Measurements from ENCODE around the gene SLC4A8. TPM values are rescaled to one million over a fixed set of nuclear protein-coding genes. Genes with fewer than 3 reads are reported as not detected.

SLC4A8 gene
- 1.3 and 1.7 TPM in 2 replicates for total RNA-seq

DNA sequence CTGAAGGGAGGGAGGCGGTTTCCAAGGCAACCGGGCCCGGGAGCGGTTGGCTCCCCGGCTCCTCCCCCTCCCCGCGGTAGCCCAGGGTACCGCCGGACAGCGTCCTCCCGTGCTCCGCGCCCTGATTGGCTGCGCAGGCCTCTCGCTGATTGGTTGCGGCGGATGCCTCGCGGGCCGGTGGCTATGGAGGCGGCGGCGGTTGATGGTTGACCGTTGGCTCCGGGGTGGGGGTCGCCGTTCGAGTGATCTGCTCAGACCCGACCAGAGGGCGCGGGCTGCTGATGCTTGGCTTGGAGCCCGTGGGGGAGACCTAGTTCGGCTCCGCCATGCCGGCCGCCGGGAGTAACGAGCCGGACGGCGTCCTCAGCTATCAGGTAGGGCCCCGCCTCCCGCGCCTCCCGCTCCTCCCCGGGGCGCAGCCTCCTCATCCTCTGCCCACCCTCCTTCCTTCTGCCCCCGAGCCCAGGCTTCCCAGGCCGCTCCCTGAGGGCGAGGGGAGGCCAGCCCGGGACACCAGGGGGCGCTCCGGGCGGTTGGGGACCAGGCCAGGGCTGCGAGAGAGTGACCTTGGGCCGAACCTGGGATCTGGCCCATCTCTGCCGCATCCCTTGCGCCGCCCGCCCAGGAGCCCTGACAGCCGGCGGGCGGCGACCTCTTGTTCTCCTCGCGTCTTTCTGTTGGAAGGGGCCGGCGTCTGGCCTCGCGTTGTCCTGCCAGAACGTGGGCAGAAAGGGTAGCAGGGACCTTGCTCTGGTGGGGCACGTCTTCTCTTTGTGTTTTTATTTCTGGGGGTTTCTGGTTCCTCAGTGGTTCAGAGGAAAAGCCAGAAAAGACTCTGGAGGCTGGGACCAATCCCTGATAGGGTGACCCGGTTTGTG lies at the start of gene SLC4A8:
Gene SLC4A8 (plus strand): TSS at position 170 of the 878 bp plus-strand sequence. CDS start 157 bp downstream, at position 327.
- peak; percentile 81 for DNase-seq

DNA sequence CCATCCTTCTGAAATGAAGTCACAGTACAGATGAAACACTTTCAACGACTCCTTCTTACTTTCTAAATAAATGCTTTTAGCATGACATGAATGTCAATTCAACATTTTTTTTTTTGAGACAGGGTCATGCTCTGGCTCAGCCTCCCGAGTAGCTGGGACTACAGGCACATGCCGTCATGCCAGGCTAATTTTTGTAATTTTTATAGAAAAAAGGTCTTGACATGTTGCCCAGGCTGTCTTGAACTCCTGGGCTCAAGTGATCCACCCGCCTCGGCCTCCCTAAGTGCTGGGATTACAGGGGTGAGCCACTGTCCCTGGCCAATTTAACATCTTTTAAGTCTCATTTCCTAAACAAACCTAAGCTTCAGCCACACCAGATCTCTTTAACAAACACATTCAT lies 49.8 kb upstream of the SLC4A8 start:
- DNase-seq = no peak

DNA sequence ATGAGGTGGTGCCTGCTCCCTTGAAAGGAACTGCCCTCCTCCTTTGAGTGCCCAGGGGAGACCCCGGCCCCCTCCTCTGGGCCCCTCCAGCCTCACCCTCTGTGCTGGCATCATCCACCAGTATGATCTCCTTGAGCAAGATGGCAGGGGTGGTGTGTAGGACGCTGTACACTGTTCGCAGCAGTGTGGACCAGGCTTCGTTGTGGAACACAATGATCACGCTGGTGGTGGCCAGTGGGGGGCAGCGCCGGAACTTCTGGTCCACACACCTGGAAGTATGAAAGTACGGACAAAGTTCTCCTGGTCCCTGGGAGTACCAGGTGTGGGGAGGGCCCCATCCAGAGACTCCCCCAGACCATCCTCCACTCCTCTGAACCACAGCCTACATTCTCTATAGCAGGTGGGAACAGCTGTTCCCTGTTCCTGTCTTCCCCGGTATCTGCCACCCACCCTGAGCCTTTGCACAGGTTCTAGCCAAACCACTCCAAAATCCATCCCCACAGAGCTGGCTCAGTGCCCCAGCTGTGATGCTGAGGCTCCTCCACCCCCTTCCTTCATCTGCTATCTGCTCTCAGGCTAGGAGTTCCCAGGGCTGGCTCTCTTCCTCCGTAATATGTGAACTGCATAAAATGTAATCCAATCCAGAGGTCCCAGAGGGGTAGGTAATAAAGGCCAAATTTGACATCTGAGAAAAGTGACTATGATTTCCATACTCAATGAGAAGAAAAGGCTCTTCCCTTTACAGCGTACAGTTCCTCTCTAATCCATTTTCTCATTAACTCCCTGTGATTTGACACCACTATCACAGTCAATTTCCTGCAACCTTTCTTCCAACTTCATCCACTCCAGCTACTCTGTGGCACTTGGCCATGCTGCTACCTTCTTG lies 47.3 kb upstream of the SLC4A8 start:
- DNase-seq = no peak

DNA sequence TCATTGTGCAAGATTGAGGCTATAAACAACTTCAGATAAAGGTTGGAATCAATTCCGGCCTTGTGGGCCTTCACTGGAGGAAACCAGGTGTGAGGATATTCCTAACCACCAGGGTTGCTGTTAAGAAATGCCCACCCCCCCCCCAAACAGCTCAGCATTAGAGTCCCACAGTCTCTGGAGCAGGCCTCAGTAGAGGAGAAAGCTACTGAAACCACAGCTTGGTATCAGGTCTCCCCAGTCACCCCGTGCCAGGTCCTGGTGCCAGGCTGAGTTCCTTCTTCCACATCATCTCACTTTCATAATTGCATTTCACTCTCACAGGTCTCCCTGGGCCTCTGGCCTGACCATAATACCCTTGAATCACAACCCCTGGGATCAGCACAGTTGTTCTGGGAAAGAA lies 45.9 kb upstream of the SLC4A8 start:
- DNase-seq = no peak

DNA sequence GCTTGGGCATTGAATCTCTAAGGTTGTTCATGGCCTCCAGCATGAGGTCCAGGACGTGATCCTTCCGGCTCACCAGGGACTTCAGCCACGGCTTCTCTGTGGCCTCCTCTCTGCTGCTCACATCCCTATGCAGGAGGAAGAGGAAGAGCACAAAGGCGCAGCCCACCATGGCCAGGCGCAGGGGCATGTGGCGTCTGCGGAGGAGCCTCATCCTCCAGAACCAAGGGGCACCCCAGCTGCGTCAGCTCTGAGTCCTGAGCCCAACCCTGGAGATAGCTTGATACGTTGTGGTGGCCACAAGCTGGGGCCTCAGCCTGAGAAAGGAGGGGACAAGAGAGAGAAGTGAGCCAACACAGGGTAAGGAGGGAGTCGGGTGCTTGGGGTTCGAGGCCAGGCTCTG lies 45.1 kb upstream of the SLC4A8 start:
- DNase-seq = no peak

DNA sequence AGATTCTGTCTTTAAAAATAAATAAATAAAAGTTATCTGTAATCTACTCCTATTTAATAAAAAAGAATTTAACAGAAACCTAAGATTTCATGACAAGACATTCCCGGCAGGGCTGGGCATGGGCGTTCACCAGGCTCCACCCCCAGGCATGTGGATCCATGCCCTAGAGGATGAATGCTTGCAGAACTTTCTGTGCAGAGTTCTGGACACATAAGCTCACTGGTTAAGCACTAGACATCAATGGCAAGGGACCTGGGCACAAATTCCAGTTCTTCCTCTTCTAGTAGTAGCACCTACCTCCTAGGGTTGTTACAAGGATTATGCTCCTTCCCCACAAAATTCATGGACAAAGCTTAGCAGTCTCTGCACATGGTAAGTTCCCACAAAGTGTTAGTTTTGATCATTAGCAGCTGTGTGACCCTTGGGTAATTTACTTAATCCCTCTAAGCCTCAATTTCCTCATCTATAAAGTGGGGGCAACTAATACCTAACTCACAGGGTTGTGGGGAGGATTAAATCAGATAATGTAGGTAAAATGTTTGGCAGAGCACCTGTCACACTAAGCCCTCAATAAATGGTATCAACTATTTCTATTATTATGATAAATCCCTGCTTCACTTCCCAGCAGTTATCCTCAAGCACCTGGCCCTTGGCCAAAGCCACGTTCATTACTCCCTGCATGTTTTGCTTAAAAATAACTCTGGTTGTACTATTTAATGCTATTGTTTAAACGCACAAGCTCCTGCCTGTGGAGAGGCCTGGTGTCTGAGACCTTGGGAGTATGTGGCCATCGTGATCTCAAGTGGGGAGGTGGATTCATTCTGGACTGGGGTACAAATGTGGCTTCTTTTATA lies 43.2 kb upstream of the SLC4A8 start:
- peak; percentile 73 for DNase-seq

DNA sequence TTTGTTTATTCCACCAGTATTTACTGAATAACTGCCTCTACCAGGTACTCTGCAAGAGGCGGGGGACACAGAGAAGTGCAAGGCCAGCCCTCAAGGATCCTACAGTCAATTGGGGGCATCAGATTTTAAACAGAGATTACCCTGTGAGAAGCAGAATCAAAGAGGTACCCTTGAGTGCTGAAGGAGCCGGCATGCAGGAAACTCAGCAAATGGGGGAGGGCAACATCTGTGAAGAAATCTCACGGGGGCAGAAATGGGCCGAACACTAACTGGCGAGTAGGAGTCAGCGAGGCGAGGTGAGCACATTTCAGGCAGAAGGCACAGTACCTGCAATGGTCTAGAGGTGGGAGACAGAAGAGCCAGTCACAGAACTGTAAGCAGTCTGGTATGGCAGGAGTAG lies 42.5 kb upstream of the SLC4A8 start:
- DNase-seq = no peak

DNA sequence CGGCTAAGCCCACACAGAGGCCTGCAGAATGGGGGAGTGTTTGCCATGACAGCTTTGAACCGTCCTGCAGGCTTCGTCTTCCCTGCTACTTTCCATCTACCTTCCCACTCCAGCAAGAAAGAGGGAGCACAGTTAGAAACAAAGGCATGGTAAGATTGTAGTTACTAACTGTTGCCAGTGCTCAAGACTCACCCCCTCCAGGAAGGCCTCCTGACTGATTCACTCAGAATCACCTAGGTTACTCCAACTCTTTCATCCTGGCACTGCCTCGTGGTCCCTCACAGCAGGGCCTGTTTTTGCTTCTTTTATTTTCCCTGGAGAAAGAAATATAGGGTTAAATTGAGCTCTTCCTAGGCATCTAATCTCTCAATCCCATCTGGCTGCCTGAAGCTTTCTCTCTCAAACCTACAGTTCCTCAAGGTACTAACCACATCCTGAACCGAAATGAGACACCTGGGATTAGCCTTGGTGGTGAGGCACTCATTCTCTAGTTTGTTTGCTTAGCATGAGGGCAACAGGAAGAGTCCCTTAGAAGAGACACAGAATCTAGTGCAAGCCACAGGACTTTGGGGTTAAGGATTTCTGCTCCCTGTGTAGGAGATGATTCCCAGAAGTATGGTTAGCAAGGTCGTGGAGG lies 41.2 kb upstream of the SLC4A8 start:
- peak; percentile 28 for DNase-seq

DNA sequence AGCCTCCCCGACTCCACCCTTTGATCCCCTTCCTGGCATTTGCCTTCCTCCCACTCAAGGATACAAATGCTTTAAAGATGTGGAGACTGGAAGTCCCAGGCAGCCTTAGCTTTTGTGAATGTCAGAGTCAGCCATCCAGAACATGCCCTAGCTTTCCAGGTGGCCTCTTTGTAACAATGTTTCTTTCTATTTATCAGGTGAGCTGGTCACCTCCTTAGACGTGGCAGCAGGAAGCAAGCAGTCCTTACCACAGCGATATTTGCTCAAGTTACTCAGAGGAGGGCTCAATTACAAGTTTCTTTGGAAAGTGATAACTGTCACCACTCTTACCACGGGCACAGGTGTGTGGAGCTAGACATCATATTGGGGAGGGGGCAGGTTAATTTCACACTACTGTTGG lies 38.3 kb upstream of the SLC4A8 start:
- no peak for DNase-seq

DNA sequence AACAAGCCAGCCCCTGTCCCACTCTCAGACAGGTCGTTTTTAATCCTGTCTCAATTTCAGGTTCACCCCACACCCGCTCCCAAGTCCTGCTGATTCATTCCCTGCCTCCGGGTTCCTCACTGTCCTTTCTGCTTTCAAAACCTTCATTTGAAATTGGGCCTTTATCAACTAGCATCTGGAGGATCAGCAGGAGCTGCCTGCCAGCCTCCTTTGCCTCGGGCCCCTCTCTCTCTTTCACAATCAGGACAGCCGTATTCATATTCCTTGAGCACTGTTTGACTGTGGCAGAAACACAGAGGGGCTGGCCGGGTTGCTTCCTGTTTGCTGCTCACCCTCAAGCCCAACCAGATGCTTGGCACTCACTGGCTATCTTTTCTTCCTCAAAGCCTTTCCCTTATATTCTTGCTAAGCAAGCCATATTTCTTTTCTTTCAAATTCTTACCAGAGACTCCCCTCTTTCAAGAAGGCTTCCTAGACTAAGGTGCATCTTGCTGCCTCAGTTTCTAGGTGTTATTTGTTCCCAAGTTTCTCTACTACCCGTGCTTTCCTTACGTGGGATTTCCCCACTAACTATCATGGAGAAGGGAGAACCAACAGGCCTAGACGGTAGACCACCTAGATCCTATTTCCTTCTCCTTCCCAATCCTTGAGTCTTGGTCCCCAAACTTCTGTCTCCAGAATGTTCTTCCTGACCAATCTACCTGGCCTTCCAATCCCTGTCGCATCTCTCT lies 36.4 kb upstream of the SLC4A8 start:
- DNase-seq = peak; percentile 54

DNA sequence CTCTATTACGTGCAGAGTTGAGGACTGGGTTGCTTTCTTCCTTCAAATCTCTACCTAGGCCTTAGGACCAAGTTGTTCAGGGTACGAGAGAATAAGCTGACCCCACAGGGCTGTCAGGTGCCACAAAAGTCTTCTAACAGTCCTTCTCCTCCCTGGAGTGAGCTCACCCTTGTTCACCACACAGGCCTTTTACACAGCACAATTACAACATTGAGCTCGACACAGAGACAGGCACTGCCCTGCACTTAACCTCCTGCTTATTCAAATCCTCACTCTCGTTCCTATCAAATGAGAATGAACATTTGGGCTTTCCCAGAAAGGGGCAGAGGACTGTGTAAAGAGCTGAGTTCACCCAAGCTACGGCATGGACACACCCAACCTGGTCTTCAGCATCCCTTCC lies 35.8 kb upstream of the SLC4A8 start:
- no peak for DNase-seq

DNA sequence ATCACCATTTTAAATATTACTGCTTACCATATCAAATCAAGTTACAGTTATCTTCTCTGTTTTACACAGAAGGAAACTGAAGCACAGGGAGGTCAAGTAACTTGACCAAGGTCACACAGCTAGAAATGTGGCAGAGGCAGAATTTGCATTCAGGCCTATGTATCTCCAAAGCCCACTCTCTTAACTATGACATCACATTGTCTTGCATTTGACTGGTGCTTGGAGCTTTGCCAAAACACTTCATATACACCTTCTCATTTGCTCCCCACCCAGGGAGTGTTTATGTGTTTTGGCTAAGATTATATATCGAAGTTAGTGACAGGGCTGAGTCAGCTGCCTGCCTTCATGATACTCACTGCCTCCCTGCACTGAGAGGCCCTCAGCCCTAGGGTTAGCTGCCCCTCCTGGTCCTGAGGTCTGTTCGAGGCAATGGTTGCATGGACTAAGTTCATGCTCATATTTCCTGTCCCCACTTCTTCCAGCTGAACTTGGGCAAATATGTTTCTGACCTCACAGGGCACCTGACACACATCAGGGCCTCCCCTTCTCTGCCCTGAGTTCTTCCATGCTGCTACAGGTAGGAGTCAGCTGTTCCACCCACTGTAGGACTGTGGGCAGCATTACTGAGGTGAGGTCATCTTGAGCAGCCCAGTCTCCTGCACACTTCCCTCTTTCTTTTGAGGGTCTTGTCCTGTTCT lies 35.2 kb upstream of the SLC4A8 start:
- peak; percentile 32 for DNase-seq

DNA sequence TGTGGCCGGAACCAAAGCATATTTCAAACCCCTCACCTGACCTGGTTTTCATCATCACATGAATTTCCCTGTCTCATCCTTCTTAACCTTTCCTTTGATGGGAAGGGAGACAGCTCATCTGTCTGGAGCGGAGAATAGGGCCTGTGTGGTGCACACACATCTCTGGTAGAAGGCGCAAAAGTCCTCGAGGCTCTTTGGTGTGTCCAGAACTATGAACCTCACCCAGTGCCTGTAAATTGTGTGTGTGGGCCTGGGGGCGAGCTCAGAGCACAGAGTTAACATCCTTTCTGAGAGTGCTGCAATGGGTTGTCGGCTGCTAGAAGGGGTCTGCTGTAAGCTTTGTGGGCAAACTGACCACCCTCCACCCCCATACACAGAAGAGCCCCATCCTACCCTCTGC lies 34.2 kb upstream of the SLC4A8 start:
- DNase-seq = no peak

DNA sequence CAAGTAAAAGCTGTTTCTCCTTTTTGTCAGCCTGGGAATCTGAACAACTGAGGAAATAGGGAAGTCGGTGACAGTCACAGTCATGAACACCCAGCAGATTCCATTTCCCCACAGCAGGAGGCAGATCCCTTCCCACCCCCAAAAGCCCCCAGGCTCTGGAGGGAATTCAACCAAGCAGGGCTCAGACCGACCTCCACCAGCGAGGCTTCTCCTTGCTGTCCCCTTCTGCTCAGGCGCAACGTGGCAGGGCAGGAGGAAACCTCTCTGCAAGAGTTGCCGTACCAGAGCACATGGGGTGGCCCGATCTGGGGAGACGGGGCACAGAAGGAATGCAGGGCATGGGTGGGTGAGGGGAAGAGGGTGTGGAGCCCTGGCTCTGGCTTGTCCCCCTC lies 33.7 kb upstream of the SLC4A8 start:
- peak; percentile 43 for DNase-seq

DNA sequence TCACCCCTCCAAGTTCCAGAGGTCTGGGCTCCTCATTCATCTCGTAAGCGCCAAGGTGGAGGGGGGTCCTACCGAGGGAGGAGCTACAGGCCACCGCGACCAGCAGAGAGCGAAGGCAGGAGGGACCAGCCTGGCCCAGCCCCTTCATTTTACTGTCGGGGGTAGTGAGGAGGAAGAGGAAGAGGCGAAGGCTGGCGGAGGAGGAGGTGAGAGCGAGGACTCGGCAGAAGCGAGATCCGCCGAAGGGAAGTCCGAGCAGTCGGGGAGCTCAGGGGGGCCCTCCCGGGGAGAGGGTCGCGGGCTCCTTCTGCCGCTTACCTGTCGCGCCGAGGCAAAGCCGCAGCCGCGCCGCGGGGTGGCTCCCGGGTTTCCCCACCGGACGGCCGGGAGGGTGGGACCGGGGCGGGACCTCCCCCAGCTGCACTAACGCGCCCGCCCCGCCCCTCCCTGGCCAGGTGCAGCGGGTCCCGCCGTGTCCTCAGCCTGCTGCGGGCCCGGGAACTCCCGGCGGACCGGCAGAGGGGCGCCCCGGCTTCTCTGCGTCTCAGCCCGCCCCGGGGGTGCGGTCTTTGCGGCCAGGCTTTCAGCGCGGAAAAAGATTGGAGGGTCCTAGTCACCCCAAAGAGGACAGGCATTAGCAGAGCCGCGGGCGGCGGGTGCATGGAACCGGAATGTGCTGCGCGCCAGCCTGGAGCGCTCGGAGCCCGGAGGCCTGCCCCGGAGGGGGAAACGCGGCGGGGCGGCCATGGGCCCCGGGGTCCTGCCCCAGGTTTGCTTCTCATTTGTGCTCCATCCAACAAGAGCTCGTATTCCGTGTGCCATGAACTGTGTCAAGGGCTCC lies 33.1 kb upstream of the SLC4A8 start, which contains the start of gene GALNT6:
Gene GALNT6 (minus strand): TSS at position 124 of the 841 bp plus-strand sequence. CDS start 11,625 bp downstream, outside the sequence.
- peak; percentile 55 for DNase-seq

DNA sequence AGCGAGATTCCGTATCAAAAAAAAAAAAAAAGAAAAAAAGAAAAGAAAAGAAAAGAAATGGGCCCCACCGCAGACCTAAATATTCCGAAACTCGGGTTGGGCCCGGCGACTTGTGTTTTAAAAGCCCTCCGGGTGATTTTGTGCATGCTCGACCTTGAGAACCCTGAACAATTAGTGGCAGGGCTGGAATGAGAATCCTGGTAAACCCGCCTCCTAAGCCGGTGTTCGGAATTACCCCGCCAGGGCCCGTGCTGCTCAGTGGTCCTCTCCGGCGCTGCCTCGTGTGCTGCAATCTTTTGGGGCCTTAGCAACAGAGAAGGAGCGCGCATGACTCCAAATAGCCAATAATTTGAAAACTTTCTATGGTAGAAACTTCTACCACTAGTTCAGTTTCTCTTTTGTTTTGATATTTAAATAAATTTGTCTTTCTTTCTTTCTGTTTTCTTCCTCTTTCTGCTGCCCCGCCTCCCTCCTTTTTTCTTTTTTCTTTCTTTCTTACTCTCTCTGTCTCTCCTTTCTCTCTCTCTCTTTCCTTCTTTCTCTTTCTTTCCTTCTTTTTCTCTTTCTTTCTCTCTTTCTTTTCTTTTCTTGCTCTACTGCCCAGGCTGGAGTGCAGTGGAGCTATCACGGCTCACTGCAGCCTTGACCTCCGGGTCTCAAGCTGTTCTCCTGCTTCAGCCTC lies 31.9 kb upstream of the SLC4A8 start:
- DNase-seq = peak; percentile 26

DNA sequence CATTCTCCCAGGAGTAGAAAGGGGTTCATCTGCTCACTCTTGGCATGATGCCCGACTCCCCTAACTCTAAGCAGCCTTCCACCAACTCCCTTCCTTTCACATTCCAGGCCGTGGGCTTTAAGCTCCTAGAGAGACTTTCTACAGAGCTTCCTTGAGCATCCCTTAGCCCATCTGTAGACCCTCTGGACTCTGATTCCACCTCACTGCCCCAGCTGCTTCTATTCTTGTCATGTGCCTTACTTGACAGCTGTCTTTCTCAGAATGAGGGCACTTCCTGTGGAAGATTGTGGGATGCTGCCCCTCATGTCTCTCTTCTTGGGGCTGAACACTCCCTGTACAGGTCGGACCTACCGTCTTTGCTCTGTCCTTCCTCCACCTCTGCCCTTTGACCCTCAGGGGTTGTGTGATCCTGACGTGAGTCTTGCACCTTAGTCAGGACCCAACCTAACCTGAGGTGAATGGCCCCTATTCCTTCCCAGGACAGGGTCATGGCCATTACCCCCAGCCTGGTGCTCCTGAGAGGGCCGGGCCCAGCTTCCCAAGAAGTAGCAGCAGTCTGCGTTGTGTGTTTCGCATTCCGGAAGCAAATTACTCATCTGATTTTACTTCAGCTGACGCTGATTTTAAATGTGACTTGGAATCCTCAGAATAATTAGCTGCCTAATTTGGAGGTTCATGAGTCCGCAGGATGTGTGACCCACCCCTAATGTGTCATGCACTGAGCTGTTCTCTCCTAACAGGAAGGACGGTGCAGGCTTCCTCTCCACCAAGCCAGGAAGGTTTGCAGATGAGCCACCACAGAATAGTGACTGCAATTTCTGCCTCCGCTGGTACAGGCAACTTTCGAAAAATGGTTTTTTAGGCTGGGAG lies 30.7 kb upstream of the SLC4A8 start:
- DNase-seq = peak; percentile 95
